Mononuclear cell (primary cell): ENCODE measurements around the gene MRPL14. TPM values are rescaled to one million over a fixed set of nuclear protein-coding genes. Genes with fewer than 3 reads are reported as not detected.

Experiments used
- H3K27me3 ChIP-seq: 2 replicates; pipeline ENCODE4 v1.6.0; 2011; ENCODE audit warnings: low read length, control low read depth; ENCODE audit not compliant: insufficient read depth
- H3K4me1 ChIP-seq: 2 replicates; pipeline ENCODE4 v1.5.1; 2011; ENCODE audit warnings: mild to moderate bottlenecking, low read length, control low read depth; ENCODE audit not compliant: insufficient read depth
- H3K4me3 ChIP-seq: 2 replicates; pipeline ENCODE4 v1.5.1; 2011; ENCODE audit warnings: mild to moderate bottlenecking, low read length, moderate library complexity
- H3K9me3 ChIP-seq: 2 replicates; pipeline ENCODE4 v1.5.1; 2011; ENCODE audit warnings: low read depth, mild to moderate bottlenecking, control low read depth, low read length
- total RNA-seq: library from RNA; depleted of rRNA; stranded (reverse); fragments of >200 nt; gene quantifications from one replicate; pipeline ENCODE4 v1.2.3, GENCODE V29; 2012

The MRPL14 gene
- 10.3 TPM for total RNA-seq

GRCh38 chr6:44127186-44128019, at the start of gene MRPL14, which contains the start of gene TMEM63B:
Gene MRPL14, minus strand, starts transcription at chr6:44127452. Its CDS starts 10,841 bp downstream, at chr6:44116611.
Gene TMEM63B, plus strand, starts transcription at chr6:44127554. Its CDS starts 7,031 bp downstream, at chr6:44134585.
- peaks cover 53% of the 10 kb centered on the region for H3K4me1 ChIP-seq
- peak within 1 kb of the TSS; percentile 78 for H3K4me3 ChIP-seq
- H3K9me3 ChIP-seq, result no peaks in the 10 kb centered on the region
- H3K27me3 ChIP-seq, result no peaks in the 10 kb centered on the region

DNA sequence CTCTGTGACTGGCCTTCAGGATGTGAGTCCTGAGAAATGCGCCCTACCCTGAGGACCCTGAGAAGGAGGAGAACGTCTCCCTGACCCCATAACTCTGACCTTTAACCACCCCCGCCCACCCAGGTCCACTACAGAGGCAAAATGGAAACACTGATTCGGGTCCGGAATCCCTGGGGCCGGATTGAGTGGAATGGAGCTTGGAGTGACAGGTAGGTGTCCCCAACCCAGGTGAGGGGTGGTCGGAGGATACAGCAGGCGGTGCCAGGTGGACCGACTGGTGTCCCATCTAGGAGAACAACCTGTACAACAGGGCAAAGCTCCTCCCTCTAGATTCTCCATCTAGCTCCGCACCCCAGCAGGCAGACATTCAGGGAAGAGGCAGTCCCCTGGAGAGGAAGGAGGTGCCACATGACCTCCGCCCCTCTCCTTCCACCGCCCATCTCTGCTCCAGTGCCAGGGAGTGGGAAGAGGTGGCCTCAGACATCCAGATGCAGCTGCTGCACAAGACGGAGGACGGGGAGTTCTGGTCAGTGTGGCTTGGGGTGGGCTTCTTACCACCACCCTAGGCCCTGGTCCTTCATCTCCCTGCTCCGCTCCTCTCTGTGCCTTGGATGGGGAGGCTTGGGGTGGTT, 49.0 kb upstream of the MRPL14 start:
- H3K4me3 ChIP-seq, result no peak overlapping the region
- H3K27me3 ChIP-seq, result no peaks in the 10 kb centered on the region
- H3K4me1 ChIP-seq, result peaks cover 10% of the 10 kb centered on the region
- no peaks in the 10 kb centered on the region for H3K9me3 ChIP-seq

GRCh38 chr6:44172731-44173500, 45.7 kb upstream of the MRPL14 start:
- Histone ChIP-seq H3K4me3 (no peak overlapping the region), H3K9me3 (no peaks in the 10 kb centered on the region), H3K4me1 (peaks cover 10% of the 10 kb centered on the region), H3K27me3 (no peaks in the 10 kb centered on the region)

GRCh38 chr6:44171899-44172546, 44.8 kb upstream of the MRPL14 start:
- Histone ChIP-seq H3K27me3 (no peaks in the 10 kb centered on the region), H3K4me3 (no peak overlapping the region), H3K4me1 (peaks cover 8% of the 10 kb centered on the region), H3K9me3 (no peaks in the 10 kb centered on the region)

GRCh38 chr6:44169886-44170570, 42.8 kb upstream of the MRPL14 start:
- H3K9me3 ChIP-seq, result no peaks in the 10 kb centered on the region
- no peaks in the 10 kb centered on the region for H3K27me3 ChIP-seq
- H3K4me1 ChIP-seq, result no peaks in the 10 kb centered on the region
- H3K4me3 ChIP-seq, result no peak overlapping the region

- H3K4me1 ChIP-seq, result no peaks in the 10 kb centered on the region
- H3K27me3 ChIP-seq, result no peaks in the 10 kb centered on the region
- H3K9me3 ChIP-seq, result no peaks in the 10 kb centered on the region
- no peak overlapping the region for H3K4me3 ChIP-seq
These were observed 41.9 kb upstream of the MRPL14 start for GRCh38 chr6:44169154-44169553.

DNA sequence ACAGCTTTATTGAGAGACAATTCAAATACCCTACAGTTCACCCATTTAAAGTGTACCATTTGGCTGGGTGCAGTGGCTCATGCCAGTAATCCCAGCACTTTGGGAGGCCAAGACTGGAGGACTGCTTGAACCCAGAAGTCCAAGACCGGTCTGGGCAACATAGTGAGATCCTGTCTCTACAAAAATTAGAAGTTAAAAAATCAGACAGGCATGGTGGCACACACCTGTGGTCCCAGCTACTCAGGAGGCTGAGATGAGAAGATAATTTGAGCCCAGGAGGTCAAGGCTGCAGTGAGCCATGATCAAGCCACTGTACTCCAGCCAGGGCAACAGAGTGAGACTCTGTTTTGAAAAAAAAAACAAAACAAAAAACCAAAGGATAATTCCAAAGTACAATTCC, 40.3 kb upstream of the MRPL14 start:
- H3K4me1 ChIP-seq, result no peaks in the 10 kb centered on the region
- no peak overlapping the region for H3K4me3 ChIP-seq
- no peaks in the 10 kb centered on the region for H3K9me3 ChIP-seq
- H3K27me3 ChIP-seq, result no peaks in the 10 kb centered on the region

DNA sequence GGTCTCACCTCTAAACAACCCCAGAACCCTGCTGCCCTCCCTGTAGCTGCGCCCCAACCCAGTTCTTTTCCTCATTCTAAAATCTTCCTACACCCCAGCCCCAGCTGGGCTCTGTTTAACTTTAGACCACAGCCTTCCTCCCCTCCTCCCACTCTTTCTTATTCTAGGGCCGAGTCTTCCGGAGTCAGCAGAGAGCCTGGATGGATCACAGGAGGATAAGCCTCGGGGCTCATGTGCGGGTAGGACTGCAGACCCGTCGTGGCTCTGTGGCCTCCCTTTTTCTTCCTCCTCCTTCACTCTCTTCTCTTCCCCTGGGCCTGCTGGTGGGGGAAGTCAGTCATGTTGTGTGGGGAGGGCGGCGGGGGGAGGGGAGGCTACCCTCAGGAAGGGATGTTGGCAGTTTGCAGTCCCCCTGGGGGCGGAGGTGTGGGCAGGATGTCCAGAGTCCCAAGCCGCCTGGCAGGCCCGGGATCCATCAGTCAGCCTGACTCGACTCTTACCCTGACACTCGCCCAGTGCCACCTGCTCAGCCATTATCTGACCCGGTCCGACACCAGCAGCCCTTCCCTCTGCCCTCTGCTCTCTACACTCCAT, 39.4 kb upstream of the MRPL14 start:
- Histone ChIP-seq H3K4me3 (no peak overlapping the region), H3K4me1 (no peaks in the 10 kb centered on the region), H3K9me3 (no peaks in the 10 kb centered on the region), H3K27me3 (no peaks in the 10 kb centered on the region)

DNA sequence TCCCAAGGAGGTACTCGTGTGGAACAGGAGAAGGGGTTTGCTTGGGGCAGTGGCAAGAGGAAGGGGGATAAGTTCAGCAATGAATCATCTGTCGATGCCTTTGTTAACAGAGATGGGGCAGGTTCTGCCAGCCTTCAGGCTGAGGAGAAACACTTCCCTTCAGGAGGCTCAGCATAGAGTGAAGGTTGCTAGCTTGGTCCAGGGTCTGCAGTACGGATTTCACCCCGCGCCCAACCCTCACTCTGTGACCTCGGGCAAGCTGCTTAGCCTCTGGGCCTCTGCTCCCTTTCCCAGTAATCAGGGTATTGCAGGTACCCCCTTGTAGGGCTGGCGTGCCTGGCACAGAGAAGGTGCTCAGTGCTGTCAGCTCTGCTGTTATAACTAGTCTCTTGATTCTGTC, 38.9 kb upstream of the MRPL14 start:
- no peaks in the 10 kb centered on the region for H3K9me3 ChIP-seq
- H3K4me3 ChIP-seq, result no peak overlapping the region
- H3K4me1 ChIP-seq, result no peaks in the 10 kb centered on the region
- no peaks in the 10 kb centered on the region for H3K27me3 ChIP-seq

DNA sequence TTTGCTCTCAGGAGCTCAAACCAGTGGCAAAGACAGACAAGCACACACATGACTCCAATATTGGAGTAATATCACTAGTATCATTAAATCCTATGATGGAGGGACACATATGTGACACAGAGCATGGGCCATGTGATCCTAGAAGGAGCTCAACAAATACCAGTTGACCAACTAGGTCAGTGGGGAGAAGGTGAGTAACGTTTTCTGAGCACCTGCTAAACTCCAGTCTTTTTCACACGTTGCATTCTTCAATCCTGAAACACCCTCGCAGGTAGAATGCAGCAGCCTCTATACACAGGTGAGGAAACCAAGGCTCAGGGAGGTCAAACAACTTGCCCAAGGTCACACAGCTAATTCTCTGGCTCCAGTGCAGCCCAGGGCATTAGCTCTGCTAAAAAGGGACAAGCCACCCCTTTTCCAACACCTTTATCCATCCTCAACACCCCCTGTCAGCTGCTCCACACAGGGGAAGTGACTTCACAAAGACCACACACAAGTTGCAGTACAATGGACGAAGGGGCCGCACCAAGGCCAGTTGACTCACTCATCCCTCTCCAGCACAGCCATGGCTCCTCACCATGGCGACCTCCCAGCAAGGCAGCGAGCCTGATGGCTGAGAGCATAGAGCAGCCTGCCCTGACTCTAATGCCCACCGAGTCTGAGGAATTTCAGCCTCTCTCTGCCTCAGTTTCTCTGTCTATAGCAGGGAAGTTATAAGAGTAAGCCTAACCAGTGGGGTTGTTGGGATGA, 35.8 kb upstream of the MRPL14 start:
- Histone ChIP-seq H3K4me1 (no peaks in the 10 kb centered on the region), H3K27me3 (no peaks in the 10 kb centered on the region), H3K4me3 (no peak overlapping the region), H3K9me3 (no peaks in the 10 kb centered on the region)

GRCh38 chr6:44161997-44162338, 34.7 kb upstream of the MRPL14 start:
- no peaks in the 10 kb centered on the region for H3K4me1 ChIP-seq
- H3K27me3 ChIP-seq, result no peaks in the 10 kb centered on the region
- H3K9me3 ChIP-seq, result no peaks in the 10 kb centered on the region
- H3K4me3 ChIP-seq, result no peak overlapping the region

DNA sequence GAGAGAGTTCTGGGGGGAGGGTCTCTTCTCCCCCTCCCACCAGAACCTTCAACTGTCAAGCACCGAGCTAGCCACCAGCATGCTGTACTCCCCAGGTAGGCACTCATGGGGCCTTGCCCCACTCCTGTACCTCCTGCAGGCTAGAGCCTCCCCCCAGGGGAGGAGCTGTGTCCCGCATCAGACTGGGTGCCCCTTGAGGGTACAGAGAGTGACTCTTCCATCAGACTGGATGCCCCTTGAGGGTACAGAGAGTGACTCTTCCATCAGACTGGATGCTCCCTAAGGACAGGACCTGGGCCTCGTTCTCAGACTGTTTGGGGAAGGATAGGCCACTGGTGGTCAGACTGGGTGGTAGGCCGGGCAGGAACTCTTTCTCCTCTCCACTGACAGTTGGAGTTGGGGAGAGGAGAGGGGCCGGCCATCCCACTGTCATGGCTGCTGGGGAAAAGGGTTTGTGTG, 31.5 kb upstream of the MRPL14 start, which contains the start of gene CAPN11:
Gene CAPN11, plus strand, starts transcription at position 51 of the 459 bp plus-strand sequence. Its CDS starts 29 bp downstream, at position 80.
- Histone ChIP-seq H3K9me3 (no peaks in the 10 kb centered on the region), H3K4me1 (no peaks in the 10 kb centered on the region), H3K4me3 (no peak within 1 kb of the TSS), H3K27me3 (no peaks in the 10 kb centered on the region)

DNA sequence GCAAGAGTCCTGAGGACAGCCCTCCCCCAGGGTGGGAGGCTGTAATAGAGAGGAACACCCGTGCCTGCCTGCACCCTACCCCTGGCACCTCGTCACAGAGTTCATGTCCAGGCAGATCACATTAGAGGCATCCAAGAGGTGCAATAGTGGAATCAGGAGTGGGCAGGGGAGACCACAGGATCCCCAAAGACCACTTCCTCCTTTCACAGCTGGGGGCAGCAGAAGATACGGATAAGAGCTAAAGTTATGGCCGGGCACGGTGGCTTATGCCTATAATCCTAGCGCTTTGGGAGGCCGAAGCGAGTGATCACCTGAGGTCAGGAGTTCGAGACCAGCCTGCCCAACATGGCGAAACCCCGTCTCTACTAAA, 29.9 kb upstream of the MRPL14 start:
- H3K4me3 ChIP-seq, result no peak overlapping the region
- no peaks in the 10 kb centered on the region for H3K27me3 ChIP-seq
- H3K9me3 ChIP-seq, result no peaks in the 10 kb centered on the region

More for the DNA sequence above, 29.9 kb upstream of the MRPL14 start:
- no peaks in the 10 kb centered on the region for H3K4me1 ChIP-seq
